ENCODE measurements around the gene STAU1.
"Not testable (repeated sequence)": the region's sequence is repeated elsewhere in the genome, so short reads cannot be mapped to it uniquely, and the experiment has no call there.

Gene STAU1

GRCh38 chr20:49184084-49184501, 4.0 kb downstream of the STAU1 start:
- H3K4me3 Mint-ChIP-seq: peak overlapping the region; percentile 38
- H3K9me3 Mint-ChIP-seq (ENCODE audit: low read depth); H3K36me3 Mint-ChIP-seq; H3K27ac Mint-ChIP-seq; H3K27me3 Mint-ChIP-seq: not testable (repeated sequence)
- H3K4me1 Mint-ChIP-seq (ENCODE audit: low read depth): peaks cover 69% of the 10 kb centered on the region

DNA sequence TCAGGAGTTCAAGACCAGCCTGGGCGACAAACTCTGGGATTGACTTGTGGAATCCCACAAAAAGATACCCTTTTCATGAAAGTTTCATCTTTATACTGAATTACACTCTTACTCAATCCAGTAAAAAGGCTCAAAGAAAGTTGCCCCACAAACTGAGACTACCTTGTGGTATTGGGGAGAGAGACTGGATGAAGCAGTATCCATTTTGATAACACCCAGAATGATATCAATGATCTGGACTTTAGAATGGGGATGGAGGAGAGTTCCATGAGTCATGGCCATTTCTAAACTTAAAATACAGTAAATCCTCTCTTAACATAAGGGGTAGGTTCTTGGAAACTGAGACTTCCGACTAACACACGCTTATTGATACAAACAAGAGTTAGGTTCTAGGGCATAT, 4.7 kb downstream of the STAU1 start:
- Mint-ChIP-seq H3K4me1 (ENCODE audit: low read depth) (peaks cover 69% of the 10 kb centered on the region), H3K9me3 (ENCODE audit: low read depth) (no peaks in the 10 kb centered on the region), H3K4me3 (peak overlapping the region; percentile 59), H3K27me3 (no peaks in the 10 kb centered on the region), H3K36me3 (no peaks in the 10 kb centered on the region), H3K27ac (peak overlapping the region; percentile 28)

DNA sequence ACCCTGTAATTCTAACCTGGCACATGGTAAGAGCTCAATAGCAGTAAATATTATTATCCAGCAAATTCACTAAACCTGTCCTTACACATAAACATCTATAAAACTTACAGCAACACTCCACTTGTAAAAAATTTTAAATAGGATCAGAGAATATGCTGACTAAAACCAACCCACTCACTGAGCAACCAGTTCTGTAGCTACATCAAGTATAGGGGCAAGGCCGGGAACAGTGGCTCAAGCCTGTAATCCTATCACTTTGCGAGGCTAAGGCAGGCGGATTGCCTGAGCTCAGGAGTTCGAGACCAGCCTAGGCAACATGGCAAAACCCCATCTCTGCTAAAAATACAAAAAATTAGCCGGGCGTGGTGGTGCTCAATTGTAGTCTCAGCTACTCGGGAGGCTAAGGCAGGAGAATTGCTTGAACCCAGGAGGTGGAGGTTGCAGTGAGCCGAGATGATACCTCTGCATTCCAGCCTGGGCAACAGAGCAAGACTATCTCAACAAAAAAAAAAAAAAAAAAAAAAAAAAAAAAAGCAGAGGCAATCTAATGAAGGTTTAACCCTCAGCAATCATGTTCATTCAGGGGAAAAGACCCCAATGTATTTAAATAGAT, 6.8 kb downstream of the STAU1 start:
- peak overlapping the region; percentile 30 for H3K27ac Mint-ChIP-seq

DNA sequence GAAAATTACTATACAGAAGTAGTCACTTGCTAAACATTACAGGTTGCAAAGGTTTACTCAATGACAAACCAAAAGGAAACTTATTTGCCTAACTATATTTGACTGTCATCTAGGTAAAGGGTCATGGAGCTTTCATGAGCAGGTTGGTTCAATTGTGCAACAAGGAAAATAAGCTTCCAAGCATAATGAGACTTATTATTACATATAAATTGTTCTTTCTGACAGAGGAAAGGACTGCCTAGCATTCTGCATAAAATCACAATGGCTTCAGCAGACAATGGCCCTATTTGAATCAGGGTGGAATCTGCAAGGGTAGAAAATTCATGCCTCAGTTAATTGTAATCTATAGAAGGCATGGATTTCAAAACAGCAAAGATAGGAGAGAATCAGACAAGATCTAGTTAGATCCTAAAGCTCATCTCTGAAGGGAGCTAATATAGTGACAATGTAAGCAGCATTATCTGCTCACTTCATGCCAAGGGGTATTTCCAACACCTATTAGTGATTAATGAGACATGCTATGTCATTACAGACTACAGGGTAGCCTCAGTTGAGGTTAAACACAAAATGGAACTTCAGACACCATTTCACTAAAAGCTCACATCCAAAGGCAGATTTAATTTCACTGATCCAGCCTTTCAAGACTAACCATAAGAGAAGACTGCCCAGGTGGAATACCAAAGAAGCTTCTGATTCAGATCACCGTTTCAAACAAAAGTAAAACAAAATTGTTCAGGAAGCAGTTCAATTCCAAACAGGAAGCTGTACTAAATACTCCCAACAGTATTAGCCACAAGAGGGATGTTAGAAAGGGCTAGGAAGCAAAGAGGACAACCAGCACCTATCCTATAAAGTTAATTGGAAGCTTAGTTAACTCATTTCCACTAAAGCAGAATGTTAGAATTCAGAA, 8.5 kb downstream of the STAU1 start:
- no peaks in the 10 kb centered on the region for H3K9me3 Mint-ChIP-seq (ENCODE audit: low read depth)
- H3K27ac Mint-ChIP-seq: peak overlapping the region; percentile 36
- peaks cover 2% of the 10 kb centered on the region for H3K36me3 Mint-ChIP-seq
- H3K4me1 Mint-ChIP-seq (ENCODE audit: low read depth): peaks cover 59% of the 10 kb centered on the region
- no peaks in the 10 kb centered on the region for H3K27me3 Mint-ChIP-seq
- H3K4me3 Mint-ChIP-seq: peak overlapping the region; percentile 2

More for the DNA sequence above, 6.8 kb downstream of the STAU1 start:
- Mint-ChIP-seq H3K4me3 (no peak overlapping the region), H3K4me1 (ENCODE audit: low read depth) (peaks cover 72% of the 10 kb centered on the region), H3K27me3 (no peaks in the 10 kb centered on the region), H3K9me3 (ENCODE audit: low read depth) (no peaks in the 10 kb centered on the region), H3K36me3 (no peaks in the 10 kb centered on the region)

GRCh38 chr20:49174183-49174582, 14.0 kb downstream of the STAU1 start:
- Mint-ChIP-seq H3K4me3 (no peak overlapping the region), H3K9me3 (ENCODE audit: low read depth) (no peaks in the 10 kb centered on the region), H3K4me1 (ENCODE audit: low read depth) (peaks cover 43% of the 10 kb centered on the region), H3K27me3 (no peaks in the 10 kb centered on the region), H3K36me3 (peaks cover 7% of the 10 kb centered on the region), H3K27ac (no peak overlapping the region)

- Mint-ChIP-seq H3K36me3 (peaks cover 7% of the 10 kb centered on the region), H3K27me3 (no peaks in the 10 kb centered on the region), H3K27ac (no peak overlapping the region), H3K9me3 (ENCODE audit: low read depth) (no peaks in the 10 kb centered on the region), H3K4me1 (ENCODE audit: low read depth) (peaks cover 52% of the 10 kb centered on the region), H3K4me3 (no peak overlapping the region)
Measured at GRCh38 chr20:49172413-49172812, 15.7 kb downstream of the STAU1 start.

DNA sequence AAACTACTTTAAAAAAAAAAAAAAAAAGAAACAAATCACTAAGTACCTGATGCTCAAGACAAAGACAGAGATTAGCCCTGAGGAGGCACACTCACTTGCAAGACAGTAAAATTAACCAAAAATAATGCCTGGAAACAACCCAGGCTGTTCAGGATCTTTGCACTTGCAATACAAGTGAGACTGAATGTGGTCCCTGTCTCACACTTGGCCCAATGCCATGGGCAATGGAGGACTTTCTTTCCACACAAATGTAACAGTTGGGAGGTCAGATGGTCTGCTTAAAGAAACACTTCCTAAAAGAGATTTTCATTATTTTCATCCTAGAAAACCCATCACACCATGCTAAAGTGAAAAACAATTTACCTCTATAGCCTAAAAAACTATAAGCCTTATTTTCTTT, 16.2 kb downstream of the STAU1 start:
- peaks cover 7% of the 10 kb centered on the region for H3K36me3 Mint-ChIP-seq
- no peak overlapping the region for H3K27ac Mint-ChIP-seq
- H3K27me3 Mint-ChIP-seq: no peaks in the 10 kb centered on the region
- H3K4me1 Mint-ChIP-seq (ENCODE audit: low read depth): peaks cover 57% of the 10 kb centered on the region
- H3K4me3 Mint-ChIP-seq: no peak overlapping the region
- H3K9me3 Mint-ChIP-seq (ENCODE audit: low read depth): no peaks in the 10 kb centered on the region

- Mint-ChIP-seq H3K4me3 (no peak overlapping the region), H3K36me3 (peaks cover 5% of the 10 kb centered on the region), H3K9me3 (ENCODE audit: low read depth) (no peaks in the 10 kb centered on the region), H3K4me1 (ENCODE audit: low read depth) (peaks cover 67% of the 10 kb centered on the region), H3K27me3 (no peaks in the 10 kb centered on the region), H3K27ac (peak overlapping the region; percentile 16)
Measured at GRCh38 chr20:49170714-49171113, 17.4 kb downstream of the STAU1 start.

DNA sequence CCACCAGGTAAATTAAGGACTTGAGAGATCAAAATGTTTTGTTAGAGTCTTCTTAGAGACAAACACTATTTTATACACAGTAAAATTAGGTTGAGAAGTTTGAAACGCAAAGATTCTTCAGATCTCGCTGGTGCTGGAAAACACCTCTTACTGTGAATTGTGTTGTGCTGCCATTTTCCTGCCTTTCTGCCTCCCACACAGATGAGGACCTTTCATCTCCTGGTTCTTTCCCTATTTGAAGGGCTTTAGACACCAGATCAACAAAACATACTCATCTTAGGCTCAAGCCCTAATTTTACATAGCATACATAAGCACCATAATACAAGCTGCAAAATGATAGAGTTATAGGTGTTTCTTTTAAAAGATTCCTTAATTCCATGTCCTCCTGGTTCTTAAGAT, 18.6 kb downstream of the STAU1 start:
- Mint-ChIP-seq H3K36me3 (peaks cover 5% of the 10 kb centered on the region), H3K27ac (peak overlapping the region; percentile 89), H3K4me1 (ENCODE audit: low read depth) (peaks cover 72% of the 10 kb centered on the region)

GRCh38 chr20:49168864-49169263, 19.3 kb downstream of the STAU1 start:
- H3K27ac Mint-ChIP-seq: peak overlapping the region; percentile 50
- not testable (repeated sequence) for H3K36me3 Mint-ChIP-seq, H3K27me3 Mint-ChIP-seq

More for the DNA sequence above, 18.6 kb downstream of the STAU1 start:
- H3K27me3 Mint-ChIP-seq: no peaks in the 10 kb centered on the region
- no peak overlapping the region for H3K4me3 Mint-ChIP-seq
- H3K9me3 Mint-ChIP-seq (ENCODE audit: low read depth): no peaks in the 10 kb centered on the region

GRCh38 chr20:49167811-49168507, 20.2 kb downstream of the STAU1 start:
- Mint-ChIP-seq H3K9me3 (ENCODE audit: low read depth) (no peaks in the 10 kb centered on the region), H3K36me3 (peaks cover 2% of the 10 kb centered on the region), H3K27ac (peak overlapping the region; percentile 52), H3K27me3 (no peaks in the 10 kb centered on the region), H3K4me3 (peak overlapping the region; percentile 25), H3K4me1 (ENCODE audit: low read depth) (peaks cover 66% of the 10 kb centered on the region)

More at GRCh38 chr20:49168864-49169263, 19.3 kb downstream of the STAU1 start:
- not testable (repeated sequence) for H3K4me3 Mint-ChIP-seq; H3K9me3 Mint-ChIP-seq (ENCODE audit: low read depth)
- peaks cover 71% of the 10 kb centered on the region for H3K4me1 Mint-ChIP-seq (ENCODE audit: low read depth)

GRCh38 chr20:49166534-49167449, 21.3 kb downstream of the STAU1 start:
- Mint-ChIP-seq H3K4me3 (peak overlapping the region; percentile 68), H3K9me3 (ENCODE audit: low read depth) (no peaks in the 10 kb centered on the region), H3K27me3 (no peaks in the 10 kb centered on the region), H3K36me3 (peaks cover 2% of the 10 kb centered on the region), H3K4me1 (ENCODE audit: low read depth) (peaks cover 67% of the 10 kb centered on the region), H3K27ac (peak overlapping the region; percentile 52)

- H3K27ac Mint-ChIP-seq: peak overlapping the region; percentile 87
- H3K4me3 Mint-ChIP-seq: peak overlapping the region; percentile 75
- no peaks in the 10 kb centered on the region for H3K36me3 Mint-ChIP-seq
- no peaks in the 10 kb centered on the region for H3K9me3 Mint-ChIP-seq (ENCODE audit: low read depth)
- H3K4me1 Mint-ChIP-seq (ENCODE audit: low read depth): peaks cover 71% of the 10 kb centered on the region
- H3K27me3 Mint-ChIP-seq: no peaks in the 10 kb centered on the region
Measured at GRCh38 chr20:49165611-49166010, 22.5 kb downstream of the STAU1 start.

DNA sequence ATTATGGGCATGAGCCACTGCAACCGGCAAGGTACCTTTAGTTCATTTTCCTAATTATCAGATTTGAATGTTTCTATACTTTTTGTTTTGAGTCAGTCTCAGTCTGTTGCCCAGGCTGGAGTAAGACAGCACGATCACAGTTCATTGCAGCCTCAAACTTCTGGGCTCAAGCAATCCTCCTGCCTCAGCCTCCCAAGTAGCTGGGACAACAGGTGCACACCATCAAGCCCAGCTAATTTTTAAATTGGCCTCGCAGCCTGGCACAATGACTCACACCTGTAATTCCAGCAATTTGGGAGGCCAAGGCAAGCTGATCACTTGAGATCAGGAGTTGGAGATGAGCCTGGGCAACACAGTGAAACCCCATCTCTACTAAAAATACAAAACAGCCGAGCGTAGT, 24.4 kb downstream of the STAU1 start:
- Mint-ChIP-seq H3K4me3 (no peak overlapping the region), H3K27me3 (no peaks in the 10 kb centered on the region), H3K4me1 (ENCODE audit: low read depth) (peaks cover 66% of the 10 kb centered on the region), H3K27ac (peak overlapping the region; percentile 28), H3K9me3 (ENCODE audit: low read depth) (no peaks in the 10 kb centered on the region), H3K36me3 (no peaks in the 10 kb centered on the region)
